Mesenteric fat pad (tissue), 1 donor: ENCODE data around the gene WFDC1. TPM values are rescaled to one million over a fixed set of nuclear protein-coding genes. Genes with fewer than 3 reads are reported as not detected.
"Not testable (repeated sequence)": the region's sequence is repeated elsewhere in the genome, so short reads cannot be mapped to it uniquely, and the experiment has no call there.

Experiments used
- DNase-seq: peaks from one replicate; pipeline ENCODE4 v3.0.0-alpha.2; 2020; ENCODE audit warnings: low spot score
- total RNA-seq: library from RNA; stranded (reverse); fragmentation: NEBNext Ultra II Directional; extraction: Animal tissue kit (Norgen Biotek cat#: 25700); gene quantifications from one replicate; pipeline ENCODE4 v1.2.1, GENCODE V29; 2021
- donor health status: DM: yes; HTN: yes; CAD: no.

Gene WFDC1
- total RNA-seq, 1 donor from 2014 or later, result 1.4 TPM

- no peak for DNase-seq
These were observed 30.0 kb downstream of the WFDC1 start for GRCh38 chr16:84324434-84325262.

- DNase-seq, result no peak
These were observed 31.9 kb downstream of the WFDC1 start for GRCh38 chr16:84326545-84326944.

GRCh38 chr16:84327926-84328505 is 33.3 kb downstream of the WFDC1 start:
- DNase-seq, result no peak

- no peak for DNase-seq
These were observed 34.3 kb downstream of the WFDC1 start for GRCh38 chr16:84329016-84329415.

- DNase-seq, result no peak
These were observed 35.4 kb downstream of the WFDC1 start for GRCh38 chr16:84329843-84330684.

- no peak for DNase-seq
These were observed 36.0 kb downstream of the WFDC1 start for GRCh38 chr16:84330685-84331050.

GRCh38 chr16:84331998-84332780 is 37.5 kb downstream of the WFDC1 start:
- DNase-seq, result no peak

GRCh38 chr16:84332975-84333684 is 38.5 kb downstream of the WFDC1 start:
- DNase-seq, result no peak

- no peak for DNase-seq
These were observed 39.4 kb downstream of the WFDC1 start for GRCh38 chr16:84334058-84334457.

GRCh38 chr16:84334482-84334881 is 39.8 kb downstream of the WFDC1 start:
- DNase-seq, result no peak

- DNase-seq, result not testable (repeated sequence)
These were observed 42.6 kb downstream of the WFDC1 start for GRCh38 chr16:84337236-84337635.

- DNase-seq, result no peak
These were observed 44.6 kb downstream of the WFDC1 start for GRCh38 chr16:84339311-84339710.

- DNase-seq, result no peak
These were observed 45.1 kb downstream of the WFDC1 start for GRCh38 chr16:84339766-84340165.

- no peak for DNase-seq
These were observed 45.8 kb downstream of the WFDC1 start for GRCh38 chr16:84340325-84341040.

GRCh38 chr16:84341528-84342295 is 47.0 kb downstream of the WFDC1 start:
- DNase-seq, result no peak

- DNase-seq, result not testable (repeated sequence)
These were observed 49.1 kb downstream of the WFDC1 start for GRCh38 chr16:84343800-84344199.

- no peak for DNase-seq
These were observed 50.1 kb downstream of the WFDC1 start for GRCh38 chr16:84344781-84345180.

GRCh38 chr16:84347161-84347560 is 52.5 kb downstream of the WFDC1 start:
- no peak for DNase-seq

- DNase-seq, result no peak
These were observed 53.8 kb downstream of the WFDC1 start for GRCh38 chr16:84348386-84348888.
